D341Med (cell line): ENCODE data around the gene KIAA1210.

ENCODE experiments used
- DNase-seq: peaks from one replicate; pipeline ENCODE4 v3.0.0; 2012; ENCODE audit warnings: low spot score

The KIAA1210 gene

GRCh38 chrX:119093991-119094735, 33.4 kb downstream of the KIAA1210 start:
- no peak for DNase-seq

GRCh38 chrX:119090627-119091026, 37.0 kb downstream of the KIAA1210 start:
- no peak for DNase-seq

- DNase-seq, result no peak
Observed at GRCh38 chrX:119089619-119090018, 38.0 kb downstream of the KIAA1210 start.

GRCh38 chrX:119087121-119087520, 40.5 kb downstream of the KIAA1210 start:
- no peak for DNase-seq

GRCh38 chrX:119084766-119085165, 42.8 kb downstream of the KIAA1210 start:
- DNase-seq, result no peak

- DNase-seq, result no peak
Observed at GRCh38 chrX:119082278-119082677, 45.3 kb downstream of the KIAA1210 start.

- DNase-seq, result no peak
Observed at GRCh38 chrX:119075270-119076025, 52.2 kb downstream of the KIAA1210 start.

- DNase-seq, result no peak
Observed at GRCh38 chrX:119073911-119074310, 53.7 kb downstream of the KIAA1210 start.

- no peak for DNase-seq
Observed at GRCh38 chrX:119073200-119073905, 54.3 kb downstream of the KIAA1210 start.

GRCh38 chrX:119072744-119073143, 54.9 kb downstream of the KIAA1210 start, which contains the start of gene CT47C1:
TSS of gene CT47C1 (plus strand) at chrX:119072993. CDS start at chrX:119073226, 233 bp downstream.
- DNase-seq, result no peak

GRCh38 chrX:119071381-119071780, 56.2 kb downstream of the KIAA1210 start:
- DNase-seq, result no peak

- DNase-seq, result no peak
Observed at GRCh38 chrX:119069762-119070161, 57.9 kb downstream of the KIAA1210 start.

GRCh38 chrX:119069128-119069527, 58.5 kb downstream of the KIAA1210 start:
- DNase-seq, result no peak

GRCh38 chrX:119067023-119067739, 60.4 kb downstream of the KIAA1210 start:
- DNase-seq, result peak; percentile 57

- no peak for DNase-seq
Observed at GRCh38 chrX:119063428-119063827, 64.2 kb downstream of the KIAA1210 start.

GRCh38 chrX:119062750-119063374, 64.8 kb downstream of the KIAA1210 start:
- no peak for DNase-seq

- no peak for DNase-seq
Observed at GRCh38 chrX:119055687-119056086, 71.9 kb downstream of the KIAA1210 start.

GRCh38 chrX:119045884-119046283, 81.7 kb downstream of the KIAA1210 start:
- DNase-seq, result no peak

- no peak for DNase-seq
Observed at GRCh38 chrX:119042996-119043395, 84.6 kb downstream of the KIAA1210 start.

- DNase-seq, result no peak
Observed at GRCh38 chrX:119042040-119042439, 85.6 kb downstream of the KIAA1210 start.

GRCh38 chrX:119041175-119041574, 86.4 kb downstream of the KIAA1210 start:
- no peak for DNase-seq

GRCh38 chrX:119040432-119040831, 87.2 kb downstream of the KIAA1210 start:
- no peak for DNase-seq
